Hematopoietic multipotent progenitor cell treated with erythropoietin and hydrocortisone succinate and interleukin-3 and kit ligand, for 8 days (in vitro differentiated cells): Measurements from ENCODE around the gene ELP1.
"Not testable (repeated sequence)": the region's sequence is repeated elsewhere in the genome, so short reads cannot be mapped to it uniquely, and the experiment has no call there.

ENCODE experiments used
- DNase-seq: peaks from one replicate; pipeline ENCODE4 v3.0.0-alpha.2; 2015

Gene ELP1

DNA sequence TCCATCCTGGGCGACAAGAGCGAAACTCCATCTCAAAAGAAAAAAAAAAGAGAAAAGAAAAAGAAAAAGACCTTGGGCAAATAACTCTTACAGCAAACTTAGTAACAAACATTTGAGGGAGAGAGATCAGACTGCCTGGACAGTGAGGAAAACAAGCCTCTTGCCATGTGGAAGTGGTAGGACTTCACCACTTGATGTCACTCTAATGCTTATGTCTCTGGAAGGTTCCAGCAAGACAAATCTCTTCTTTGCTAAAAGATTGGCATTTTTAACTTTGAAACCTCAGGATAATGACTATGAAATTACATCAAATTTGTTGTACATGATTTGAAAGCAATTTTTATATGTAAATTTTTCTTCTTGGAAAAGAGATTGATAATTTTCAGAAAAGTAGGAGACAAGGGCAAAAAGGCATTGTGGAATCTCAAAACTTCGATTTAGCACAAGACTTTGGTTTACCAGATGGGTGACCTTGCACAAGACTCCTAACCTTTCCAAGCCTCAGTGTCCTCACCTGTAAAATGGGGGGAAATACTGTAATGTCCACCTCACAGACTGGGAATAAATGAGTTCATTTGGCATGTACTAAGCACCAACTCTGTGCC lies 83.5 kb downstream of the ELP1 start:
- no peak for DNase-seq

DNA sequence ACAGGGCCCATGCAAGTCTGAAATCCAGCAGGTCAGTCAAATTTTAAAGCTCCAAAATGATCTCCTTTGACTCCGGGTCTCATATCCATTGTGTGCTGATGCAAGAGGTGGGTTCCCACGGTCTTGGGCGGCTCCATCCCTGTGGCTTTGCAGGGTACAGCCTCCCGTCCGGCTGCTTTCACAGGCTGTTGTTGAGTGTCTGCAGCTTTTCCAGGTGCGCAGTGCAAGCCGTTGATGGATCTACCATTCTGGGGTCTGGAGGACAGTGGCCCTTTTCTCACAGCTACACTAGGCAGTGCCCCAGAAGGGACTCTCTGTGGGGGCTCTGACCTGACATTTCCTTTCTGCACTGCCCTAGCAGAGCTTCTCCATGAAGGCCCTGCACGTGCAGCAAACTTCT lies 85.6 kb downstream of the ELP1 start:
- DNase-seq: not testable (repeated sequence)

DNA sequence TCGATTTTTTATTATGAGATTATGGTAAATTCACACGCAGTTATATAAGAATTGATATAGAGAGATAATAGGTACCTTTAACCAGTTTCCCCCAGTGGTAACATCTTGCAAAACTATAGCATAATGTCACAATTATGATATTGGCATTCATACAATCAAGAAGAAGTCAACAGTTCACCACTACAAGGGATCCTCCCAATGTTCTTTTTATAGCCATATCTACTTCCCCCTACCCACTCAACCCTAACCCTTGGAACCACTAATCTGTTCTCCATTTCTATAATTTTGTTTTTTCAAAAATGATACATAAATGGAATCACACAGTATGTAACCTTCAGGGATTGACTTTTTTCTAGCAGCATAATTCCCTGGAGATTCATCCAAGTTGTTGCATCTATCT lies 88.0 kb downstream of the ELP1 start:
- no peak for DNase-seq

DNA sequence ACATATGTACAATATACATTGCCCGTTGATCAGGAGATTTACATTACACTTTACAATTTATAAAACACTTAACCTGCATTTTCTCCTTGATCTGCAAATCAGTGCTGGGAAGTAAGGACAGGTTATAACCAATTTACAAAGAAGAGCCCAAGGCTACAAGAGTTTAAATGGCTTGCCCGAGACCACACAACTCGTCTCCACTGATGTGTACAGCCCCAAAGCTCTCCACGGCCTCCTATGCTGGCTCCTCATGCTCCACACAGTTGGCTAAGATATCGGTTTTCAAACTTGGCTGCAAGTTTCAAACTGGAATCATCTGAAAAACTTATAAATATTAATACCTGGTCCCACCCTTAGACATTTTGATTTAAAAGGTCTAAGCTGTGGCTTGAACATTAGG lies 88.4 kb downstream of the ELP1 start:
- DNase-seq: no peak

DNA sequence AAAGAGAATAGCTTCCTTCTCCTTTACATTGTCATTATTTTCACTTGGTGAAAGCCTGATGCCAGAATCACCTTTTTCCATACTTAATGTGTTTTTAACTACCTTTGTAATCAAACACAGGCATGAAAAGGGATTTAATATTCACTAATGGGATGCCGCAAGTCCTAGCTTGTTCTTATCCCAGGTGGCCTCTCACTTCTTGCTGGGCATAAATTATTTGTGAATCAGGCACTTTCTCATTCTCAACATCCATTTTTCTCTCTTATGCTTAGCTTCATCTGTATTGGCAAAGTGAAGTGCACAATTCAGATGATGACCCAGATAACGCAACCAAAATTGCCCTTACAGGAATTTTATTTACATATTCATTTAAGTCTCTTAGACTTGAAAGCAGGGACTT lies 89.1 kb downstream of the ELP1 start:
- no peak for DNase-seq

DNA sequence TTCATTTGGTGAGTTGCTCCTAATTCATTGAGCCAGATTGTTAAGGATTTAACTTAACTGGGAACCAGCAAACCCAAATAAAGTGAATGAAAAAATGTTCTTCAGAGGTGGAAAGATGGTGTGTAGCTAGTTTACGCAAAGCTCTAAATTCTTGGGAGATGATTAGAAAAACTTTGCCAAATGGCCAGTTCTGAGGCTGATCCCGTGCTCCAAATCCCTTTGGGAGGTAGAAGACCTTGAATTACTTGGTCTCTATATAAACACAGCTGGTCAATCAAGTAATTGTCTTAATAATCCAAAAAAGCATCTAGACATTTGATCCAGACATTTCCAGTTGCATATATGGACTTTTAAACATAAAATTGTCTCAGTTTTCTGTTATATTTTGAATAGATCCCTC lies 89.5 kb downstream of the ELP1 start:
- no peak for DNase-seq

DNA sequence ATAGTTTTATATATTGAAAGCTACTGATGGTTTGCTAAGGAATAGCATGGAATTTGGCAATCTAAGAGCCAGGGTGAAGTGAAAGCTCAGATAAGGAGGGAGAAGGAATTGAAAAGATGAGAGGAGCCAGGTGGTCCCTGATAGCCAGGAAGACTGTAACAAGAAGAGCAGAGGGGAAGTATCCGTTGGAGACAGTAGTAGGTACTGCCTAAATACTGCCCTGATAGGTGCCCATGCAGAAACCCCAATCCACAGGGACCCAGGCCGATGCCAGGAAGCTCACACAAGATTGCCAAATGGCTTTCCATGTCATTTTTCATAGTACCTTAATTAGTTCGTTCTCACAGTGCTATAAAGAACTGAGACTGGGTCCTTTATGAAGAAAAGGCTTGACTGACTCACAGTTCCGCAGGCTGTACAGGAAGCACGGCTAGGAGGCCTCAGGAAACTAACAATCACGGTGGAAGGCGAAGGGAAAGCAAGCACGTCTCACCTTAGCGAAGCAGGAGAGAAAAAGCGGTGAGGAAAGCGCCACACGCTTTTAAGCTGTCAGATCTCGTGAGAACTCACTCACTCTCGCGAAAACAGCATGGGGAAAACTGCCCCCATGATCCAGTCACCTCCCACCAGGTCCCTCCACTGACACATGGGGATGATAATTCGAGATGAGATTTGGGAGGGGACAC lies 91.2 kb downstream of the ELP1 start:
- peak; percentile 2 for DNase-seq

DNA sequence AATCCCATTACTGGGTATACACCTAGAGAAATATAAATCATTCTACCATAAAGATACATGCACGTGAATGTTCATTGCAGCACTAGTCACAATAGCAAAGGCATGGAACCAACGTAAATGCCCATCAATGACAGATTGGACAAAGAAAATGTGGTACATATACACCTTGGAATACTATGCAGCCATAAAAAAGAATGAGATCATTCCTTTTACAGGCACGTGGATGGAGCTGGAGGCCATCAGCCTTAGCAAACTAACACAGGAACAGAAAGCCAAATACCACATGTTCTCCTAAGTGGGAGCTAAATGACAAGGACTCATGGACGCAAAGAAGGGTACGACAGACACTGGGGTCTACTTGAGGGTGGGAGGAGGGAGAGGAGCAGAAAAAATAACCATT lies 94.4 kb downstream of the ELP1 start:
- DNase-seq: not testable (repeated sequence)

DNA sequence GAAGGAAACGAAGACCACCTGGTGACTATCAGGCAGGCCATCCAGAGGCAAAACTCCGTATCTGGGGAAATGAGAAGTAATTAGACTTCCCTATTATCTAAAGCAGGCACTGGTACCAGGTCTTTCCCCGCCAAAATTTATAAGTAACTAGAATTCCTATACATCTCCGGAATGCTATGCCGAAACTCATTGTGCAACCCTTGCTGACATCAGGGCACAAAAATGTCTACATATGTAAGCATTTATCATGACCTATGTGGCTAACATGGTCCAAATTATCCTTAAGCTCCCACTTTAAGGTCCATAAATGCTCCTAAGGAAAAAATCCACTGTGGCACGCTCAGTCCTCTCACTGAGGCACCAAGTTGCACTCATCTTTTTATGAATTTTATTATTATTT lies 95.9 kb downstream of the ELP1 start:
- no peak for DNase-seq

DNA sequence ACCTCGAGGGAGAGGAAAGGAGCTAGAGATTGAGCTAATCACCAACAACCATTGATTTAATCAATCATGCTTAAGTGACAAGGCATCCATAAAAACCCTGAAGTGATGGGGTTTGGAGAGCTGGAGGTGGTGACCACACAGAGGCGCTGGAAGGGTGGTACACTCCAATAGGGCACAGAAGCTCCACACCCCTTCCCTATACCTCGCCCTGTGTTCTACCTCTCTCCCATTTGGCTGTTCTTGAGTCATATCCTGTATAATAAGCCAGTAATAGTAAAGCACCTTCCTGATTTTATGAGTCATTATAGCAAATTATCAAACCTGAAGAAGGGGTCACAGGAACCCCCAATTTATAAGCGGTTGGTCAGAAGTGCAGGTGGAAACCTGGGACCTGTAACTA lies 96.4 kb downstream of the ELP1 start:
- DNase-seq: no peak

DNA sequence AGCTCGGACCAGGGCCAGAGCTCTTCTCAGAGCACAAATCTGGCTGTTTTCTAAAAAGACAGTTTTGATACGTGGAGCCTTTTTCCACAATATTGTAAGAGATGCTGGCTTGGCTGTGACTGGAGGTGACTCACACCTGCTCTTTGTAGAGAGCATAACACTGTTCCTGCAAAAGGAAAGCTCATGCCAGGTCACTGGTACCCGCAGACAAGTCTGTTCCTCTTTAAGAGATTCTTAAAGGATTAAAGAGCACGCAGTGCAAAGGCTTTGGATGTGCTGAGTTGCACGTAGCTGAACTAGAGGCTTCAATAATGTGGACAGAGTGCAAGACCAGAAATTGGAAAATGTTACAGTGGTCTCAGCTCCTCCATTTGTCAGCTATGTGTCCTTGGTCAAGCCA lies 97.1 kb downstream of the ELP1 start:
- no peak for DNase-seq

DNA sequence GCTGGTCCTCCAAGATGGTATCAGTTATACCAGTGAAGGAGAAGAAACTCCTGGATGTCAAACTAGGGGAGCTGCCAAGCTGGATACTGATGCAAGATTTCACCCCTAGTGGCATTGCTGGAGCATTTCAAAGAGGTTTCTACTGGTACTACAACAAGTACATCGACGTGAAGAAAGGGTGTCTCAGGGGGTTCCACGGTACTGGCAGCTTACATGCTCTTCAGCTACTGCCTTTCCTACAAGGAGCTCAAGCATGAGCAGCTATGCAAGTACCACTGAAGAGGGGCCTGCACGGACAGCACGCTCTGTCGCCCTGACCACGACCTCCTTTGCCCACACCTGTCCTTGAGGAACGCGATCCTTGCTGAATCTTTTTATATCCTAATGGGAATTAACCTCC lies 97.6 kb downstream of the ELP1 start:
- DNase-seq: no peak

DNA sequence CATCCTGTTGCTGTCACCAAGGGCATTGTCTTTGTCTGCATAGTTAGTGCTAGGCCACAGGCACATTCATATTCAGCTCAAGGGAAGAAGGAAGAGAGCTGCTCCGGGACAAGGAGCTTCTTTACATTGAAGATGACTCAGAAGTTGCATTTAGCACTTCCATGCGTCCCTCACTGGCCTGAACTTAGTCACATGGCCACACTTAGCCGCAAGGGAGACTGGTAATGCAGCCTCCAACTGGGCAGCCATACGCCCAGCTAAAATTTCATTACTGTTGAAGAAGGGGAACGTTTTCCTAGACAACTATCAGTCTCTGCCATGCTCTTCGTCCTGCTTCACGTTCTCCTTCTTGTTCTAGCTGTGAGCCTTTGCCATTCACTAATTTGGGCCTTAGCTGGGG lies 98.1 kb downstream of the ELP1 start:
- DNase-seq: no peak

DNA sequence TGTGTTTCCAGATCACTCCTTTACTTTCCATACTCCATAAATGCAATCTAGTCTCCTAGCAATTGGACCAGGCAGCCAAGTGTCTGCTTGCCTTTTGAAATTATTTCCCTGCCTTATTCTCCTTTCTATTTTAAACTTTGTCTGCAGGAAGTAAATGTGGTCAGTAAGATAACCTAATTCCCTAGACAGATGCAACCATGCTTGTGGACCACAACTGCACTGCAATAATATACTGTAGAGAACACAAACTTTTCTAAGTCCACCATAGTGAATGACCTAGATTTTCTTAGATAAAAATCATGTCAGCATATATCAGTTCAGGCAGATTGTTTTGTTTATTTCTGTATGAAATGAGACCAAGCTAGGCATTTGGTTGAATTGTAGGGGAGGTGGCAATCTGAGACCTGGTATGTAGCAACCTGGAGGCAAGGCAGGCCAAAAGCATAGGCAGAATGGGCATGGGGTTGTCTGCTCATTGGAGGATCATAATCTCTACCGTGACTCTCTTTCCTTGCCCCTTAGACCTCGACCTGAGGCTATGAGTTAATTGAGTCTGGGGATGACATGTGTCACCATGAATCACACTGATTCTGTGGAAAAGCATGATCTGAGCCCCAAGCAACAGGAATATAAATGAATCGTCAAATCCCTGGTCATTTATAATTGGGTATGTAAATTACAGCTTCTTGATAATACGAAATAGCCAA lies 98.8 kb downstream of the ELP1 start:
- peak; percentile 15 for DNase-seq

DNA sequence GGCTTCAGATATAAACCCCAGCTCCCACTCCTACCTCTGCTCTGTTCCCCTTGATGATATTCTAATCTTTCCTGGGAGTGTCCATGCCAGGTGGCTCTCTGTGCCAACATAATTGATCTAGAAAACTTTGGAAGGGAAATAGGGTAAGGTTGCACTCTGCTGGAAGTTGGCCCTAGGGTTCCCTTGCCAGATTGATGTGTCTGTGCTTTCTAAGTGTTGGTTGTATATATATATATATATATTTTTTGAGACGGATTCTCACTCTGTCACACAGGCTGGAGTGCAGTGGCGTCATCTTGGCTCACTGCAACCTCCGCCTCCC lies 101.8 kb downstream of the ELP1 start:
- DNase-seq: no peak

DNA sequence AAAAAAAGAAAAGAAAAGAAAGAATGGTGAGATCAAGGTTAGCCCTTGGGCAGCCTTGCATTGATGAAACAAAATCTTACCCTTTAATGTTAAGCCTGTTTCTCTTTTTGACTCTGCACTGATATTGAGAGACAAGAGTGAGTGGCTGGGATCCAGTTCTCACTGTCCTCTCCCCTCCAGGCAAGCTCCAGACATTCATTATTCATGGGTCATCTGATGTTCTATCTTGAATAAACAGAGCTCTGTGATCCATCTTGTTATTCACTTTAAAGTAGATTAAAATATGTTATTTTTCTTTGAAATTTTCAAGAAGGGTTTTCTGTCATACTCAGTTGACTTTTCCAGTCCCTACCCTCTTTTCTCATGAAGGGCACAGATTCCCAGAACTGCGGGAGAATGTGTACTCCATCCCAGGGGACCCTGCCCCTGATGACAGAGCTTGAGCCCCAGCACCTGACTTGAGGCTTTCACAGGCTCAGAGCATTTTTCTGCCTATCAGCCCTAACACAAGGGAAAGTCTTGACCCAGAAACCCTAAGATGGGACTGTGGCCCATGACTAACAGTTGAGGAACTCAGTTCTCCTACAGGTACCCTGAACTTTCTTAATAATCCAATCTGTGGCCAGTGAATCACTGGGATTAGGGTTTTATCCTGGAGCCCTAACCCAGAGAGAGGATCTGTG lies 102.3 kb downstream of the ELP1 start:
- DNase-seq: no peak

DNA sequence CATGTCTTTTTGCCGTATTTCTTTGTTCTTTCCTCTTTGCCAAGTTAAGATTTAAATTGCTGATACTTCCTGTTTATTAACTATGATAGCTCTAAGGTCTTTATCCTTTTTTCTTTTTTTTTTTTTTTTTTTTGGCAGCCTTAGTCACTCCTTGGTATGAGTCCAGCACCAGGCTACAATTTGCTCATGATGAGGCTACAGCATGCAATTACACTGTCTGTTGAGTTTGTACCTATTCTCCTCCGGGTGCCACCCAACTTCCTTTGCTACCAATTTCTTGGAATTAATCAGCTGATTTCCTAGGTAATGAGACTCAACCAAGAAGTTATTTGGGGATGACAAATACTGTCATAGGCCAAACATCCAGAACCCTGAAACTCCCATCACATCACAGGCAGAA lies 103.7 kb downstream of the ELP1 start:
- no peak for DNase-seq

DNA sequence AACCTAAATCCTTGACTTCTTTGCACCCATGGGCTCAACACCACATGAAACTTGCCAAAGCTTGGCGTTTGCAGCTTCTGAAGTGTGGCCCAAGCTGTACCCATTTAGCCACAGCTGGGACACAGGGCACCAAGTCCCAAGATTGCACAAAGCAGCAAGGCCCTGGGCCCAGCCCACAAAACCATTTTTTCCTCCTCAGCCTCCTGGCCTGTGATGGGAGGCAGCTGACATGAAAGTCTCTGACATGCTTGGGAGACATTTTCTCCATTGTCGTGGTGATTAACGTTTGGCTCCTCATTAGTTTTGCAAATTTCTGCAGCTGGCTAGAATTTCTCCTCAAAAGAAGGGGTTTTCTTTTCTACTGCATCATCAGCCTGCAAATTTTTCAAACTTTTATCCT lies 110.1 kb downstream of the ELP1 start:
- no peak for DNase-seq
